ENCODE data around the gene LCN6.
"Not testable (repeated sequence)": the region's sequence is repeated elsewhere in the genome, so short reads cannot be mapped to it uniquely, and the experiment has no call there.

Gene LCN6

DNA sequence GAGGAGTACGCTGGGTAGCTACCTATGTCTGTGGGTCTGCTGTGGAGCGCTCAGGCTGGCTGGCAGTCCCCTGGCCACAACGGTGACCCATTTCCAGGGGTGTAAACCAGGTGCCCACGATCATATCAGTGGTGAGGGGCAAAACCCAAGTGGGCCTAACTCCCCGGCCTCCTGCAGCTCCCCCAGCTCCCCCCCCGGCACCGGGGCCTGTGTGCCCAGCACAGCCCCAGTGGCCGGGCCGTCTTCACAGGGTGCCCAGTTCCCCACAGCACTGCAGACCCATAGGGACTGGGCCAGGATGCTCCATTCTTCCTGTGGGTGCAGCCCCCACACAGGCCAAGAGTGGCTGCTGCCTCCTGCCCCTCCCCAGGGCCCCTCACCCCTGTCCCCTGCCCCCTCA lies 10.7 kb upstream of the LCN6 start:
- DNase-seq: no peak

DNA sequence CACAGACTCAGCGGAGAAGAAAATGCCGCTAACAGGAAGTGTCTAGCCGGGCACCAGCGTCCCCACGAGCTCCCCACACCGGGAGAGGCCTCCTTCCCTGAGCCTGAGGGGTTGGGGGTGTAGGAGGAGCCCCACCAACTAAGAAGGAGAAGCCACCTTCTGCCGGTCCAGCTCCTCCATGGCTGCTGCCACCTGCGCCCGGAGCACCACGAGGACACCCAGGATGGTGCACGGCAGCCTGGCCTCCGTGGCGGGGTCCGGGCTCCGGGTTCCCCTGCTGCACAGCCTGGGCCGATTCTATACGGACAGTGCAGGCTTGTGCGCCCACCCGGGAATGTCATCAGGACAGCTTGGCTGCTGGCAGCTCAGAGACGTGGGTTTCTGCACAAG lies 9.4 kb upstream of the LCN6 start:
- no peak for DNase-seq

DNA sequence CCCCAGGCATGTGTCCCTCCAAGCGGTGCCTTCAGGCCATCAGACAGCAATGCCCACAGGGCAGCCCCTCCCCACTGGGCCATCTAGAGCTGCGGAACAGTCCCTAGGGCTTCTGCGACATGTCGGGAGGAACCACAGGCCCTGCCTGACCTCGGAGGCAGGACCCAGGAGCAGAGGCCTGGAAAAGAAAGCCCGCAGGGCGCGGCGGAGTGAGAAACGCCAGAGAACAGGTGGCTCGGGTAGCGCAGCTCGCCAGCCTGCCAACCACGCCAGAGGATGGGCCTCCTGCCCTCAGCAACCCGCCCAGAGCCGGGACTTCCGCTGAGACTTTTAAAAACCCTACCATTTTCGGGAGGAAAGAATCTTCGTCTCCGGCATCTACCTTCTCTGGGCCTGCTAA lies 9.0 kb upstream of the LCN6 start:
- no peak for DNase-seq

DNA sequence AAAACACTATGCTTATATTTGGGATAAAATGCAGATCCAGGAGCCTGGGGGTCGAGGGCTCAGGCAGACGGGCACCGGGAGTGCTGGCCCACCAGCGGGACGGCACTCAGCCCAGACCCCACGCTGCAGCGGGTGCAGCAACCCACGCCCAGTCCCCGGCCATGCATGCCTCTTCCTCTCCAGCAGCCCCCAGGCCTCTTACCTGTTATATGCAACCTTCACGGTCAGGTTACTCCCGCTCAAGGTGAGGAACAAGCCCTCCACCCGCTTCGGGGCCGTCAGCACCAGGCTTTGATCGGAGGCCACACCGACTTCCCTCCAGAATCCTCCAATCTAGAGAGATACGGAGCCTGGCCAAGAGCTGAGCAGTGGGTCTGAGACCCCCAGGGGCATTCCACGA lies 8.5 kb upstream of the LCN6 start:
- DNase-seq: no peak

DNA sequence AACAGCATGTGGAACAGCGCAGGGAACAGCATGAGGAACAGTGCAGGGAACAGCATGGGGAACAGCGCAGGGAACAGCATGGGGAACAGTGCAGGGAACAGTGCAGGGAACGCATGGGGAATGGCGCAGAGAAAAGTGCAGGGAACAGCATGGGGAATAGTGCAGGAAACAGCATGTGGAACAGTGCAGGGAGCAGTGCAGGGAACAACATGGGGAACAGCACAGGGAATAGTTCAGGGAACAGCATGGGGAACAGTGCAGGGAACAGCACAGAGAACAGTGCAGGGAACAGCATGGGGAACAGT lies 7.8 kb upstream of the LCN6 start:
- DNase-seq: no peak

DNA sequence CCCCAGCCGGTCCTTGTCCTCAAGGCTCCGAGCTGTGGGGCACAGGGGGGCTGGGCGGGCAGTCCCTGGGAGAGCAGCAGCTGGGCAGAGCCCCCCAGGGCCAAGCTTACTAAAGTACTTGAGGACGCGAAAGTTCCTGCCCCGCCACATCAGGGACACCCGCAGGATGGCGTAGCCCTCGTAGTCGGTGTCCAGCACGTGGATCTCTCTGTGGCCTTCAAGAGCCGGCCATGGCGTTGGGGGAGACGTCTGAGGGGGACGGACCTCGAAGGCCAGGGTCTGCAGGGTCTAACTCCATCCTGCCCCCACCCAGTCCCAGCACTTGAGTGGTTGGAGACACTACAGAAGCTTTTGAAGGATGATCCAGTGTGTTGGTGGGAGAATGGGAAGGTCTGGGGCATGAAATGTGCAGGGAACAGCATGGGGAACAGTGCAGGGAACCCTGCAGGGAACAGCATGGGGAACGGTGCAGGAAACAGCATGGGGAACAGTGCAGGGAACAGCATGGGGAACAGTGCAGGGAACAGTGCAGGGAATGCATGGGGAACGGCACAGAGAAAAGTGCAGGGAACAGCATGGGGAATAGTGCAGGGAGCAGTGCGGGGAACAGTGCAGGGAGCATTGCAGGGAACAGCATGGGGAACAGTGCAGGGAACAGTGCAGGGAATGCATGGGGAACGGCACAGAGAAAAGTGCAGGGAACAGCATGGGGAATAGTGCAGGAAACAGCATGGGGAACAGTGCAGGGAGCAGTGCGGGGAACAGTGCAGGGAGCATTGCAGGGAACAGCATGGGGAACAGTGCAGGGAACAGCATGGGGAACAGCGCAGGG lies 7.2 kb upstream of the LCN6 start:
- not testable (repeated sequence) for DNase-seq

DNA sequence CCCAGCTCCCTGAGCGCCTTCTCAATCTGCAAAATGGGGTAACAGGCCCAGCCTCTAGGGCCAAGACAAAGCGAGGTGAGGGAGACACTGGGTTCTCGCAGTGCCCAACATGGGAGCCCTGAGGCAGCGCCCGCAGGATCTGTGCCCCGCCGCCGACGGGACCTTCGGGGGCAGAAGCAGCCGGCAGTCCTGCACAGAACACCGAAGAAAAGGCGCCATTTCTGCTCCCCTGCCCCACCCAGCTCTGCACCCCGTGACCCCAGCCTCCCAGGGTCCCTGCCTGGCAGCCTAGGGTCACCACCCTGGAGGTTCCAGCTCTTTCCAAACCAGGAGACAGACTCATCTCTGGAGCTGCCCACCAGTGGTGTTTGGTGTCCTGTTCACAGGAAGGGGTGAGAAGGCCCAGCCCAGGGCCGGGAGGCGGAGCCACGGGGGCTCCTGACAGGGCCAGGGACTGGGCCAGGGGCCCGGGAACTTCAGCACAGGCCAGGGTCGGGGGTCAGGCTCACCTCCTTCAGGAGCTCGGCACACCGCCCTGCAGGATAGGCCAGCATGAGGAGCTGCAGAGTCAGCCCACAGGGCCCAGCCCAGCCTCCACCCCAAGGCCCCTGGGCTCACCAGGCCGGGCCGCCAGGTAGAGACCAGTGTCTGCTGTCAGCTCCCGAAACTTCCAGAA lies 6.4 kb upstream of the LCN6 start:
- DNase-seq: no peak

DNA sequence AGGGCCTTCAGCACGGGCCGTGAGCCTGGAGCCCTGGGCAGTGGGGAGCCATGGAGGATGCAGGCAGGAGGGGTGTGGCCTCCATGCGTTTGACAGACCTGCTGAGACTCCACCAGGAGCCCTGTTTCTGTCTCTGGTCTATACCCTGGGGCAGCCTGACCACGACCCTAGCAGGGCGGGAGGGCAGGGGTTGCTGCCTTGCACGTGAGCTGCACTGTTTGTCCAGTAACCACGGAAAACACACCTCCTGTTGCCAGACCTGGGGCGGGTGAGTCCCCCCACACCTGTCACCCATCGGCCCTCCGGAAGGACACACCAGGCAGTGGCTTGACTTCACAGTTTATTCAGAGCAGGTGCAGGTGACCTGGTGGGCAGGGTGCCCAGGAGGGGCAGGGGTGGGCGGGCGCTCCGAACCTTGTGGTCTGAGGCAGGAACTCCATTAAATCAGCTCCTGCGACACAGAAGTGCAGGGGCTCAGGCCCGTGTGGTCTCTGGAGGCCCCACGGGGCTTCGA lies 5.8 kb upstream of the LCN6 start:
- DNase-seq: no peak

DNA sequence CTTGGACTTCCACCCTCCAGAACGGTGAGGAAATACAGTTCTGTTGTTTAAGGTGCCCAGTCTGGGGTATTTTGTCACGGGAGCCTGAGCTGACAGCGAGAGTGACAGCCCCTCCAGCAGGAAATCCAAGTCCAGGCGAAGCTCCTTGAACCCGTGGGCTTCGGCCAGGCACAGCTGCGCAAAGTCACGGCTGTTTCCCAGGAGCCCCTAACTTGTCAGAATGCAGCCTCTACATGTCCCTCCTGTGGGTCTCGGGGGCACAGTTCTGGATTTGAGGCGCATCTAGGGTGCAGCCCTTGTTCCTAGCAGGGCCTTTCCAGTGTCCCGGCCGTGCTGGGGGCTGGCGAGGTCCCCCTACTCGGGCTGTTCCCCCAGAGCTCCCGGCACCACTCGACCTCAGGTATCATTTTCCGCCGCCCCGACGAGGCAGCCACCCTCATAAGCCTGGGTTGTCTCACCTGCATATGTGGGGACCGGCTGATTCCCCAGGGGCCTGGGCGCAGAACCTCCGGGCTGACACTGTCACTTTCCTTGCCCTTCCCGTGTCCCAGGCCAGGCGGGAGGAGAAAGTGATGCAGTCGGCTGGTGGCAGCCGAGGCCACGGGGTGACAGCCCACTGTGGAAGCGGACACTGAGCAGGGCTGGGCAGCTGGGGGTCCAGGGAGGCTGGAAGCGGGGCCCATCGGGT lies 5.2 kb upstream of the LCN6 start:
- DNase-seq: no peak

DNA sequence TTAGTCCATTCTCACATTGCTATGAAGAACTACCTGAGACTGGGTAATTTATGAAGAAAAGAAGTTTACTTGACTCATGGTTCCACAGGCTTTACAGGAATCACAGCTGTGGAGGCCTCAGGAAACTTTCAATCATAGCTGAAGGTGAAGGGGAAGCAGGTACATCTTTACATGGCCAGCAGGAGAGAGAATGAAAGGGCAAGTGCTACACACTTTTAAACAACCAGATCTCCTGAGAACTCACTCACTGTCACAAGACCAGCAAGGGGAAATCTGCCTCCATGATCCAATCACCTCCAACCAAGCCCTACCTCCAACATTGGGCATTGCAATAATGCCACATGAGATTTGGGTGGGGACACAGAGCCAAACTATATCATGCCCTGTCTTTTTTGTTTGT lies 3.5 kb upstream of the LCN6 start:
- DNase-seq: no peak

DNA sequence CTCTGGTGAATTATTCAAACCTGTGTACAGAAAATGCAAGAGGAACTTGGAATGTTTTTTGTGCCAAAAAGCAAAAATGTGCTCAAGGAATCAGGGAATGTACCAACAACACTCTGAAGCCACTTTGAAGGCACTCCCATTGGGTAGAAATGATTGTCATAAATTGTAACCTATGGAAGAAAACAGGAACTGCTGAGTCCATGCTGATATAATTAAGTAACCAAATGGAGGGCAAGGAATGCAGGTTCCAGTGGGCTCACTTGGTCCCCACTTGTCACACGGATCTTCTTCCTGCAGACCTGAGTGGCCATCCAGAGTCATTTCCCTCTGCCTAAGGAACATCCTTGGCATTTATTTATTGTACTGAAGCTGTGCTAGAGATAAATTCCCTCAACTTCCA lies 2.9 kb upstream of the LCN6 start:
- DNase-seq: no peak

DNA sequence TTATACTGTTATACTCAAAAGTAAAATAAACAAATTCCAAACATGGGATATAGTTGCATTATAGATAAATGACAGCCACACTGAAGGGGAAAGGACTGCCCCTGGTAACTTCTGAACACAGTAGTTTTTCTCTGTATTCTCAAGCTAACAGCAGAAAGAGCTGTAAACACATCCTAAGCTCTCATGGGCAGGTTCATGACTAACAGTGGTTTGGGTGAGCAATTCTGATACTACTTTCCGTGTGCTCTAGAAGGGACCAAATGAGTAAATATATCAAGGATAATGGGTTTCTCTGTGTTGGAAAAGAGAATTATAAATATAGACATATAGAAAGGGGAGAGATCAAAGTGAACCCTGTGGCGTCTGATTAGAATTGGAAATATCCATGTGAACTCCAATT lies 2.2 kb upstream of the LCN6 start:
- peak; percentile 76 for DNase-seq

DNA sequence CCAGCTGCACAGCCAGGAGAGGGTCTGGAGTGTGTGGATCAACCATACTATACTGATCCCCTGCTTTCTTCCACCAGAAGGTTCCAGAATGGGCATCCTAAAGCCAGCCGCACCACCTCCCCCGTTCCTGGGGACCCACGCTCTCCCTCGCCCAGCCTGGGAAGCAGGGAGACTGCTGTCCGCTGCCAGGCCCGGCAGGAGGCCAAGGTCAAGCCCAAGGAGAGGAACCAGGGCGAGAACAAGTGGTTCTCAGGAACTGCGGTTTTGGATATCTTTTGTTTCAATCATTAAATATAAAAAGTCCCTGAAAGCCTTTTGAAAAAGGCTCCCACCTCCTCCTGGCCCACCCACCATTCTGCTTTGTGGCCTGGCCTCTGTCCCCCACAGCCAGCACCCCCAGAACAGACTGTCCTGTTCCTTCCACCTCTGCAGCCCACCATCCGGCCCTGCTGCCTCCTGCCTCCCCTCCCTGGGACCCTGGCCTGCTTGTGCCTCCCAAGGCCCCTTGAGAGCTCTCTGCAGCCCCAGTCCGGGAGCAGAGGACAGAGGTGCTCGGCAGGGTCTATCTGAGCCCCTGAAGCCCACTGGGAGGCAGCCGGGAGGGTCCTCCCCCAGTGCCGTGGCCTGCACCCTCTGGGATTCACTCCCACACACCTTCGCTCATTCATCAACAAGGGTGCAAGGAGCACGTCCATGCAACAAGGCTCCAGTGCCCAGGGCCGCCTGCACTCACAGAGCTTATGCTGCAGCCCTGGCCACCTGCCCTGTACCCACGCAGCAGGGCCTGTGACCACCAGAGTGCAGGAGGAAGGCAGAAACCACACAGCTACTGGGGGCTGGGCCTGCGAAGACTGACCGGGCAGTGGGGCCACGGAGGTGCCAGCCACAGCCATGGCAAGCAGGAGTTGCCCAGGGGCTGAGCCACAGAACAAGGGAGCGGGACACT lies 614 bp upstream of the LCN6 start:
- DNase-seq: no peak

DNA sequence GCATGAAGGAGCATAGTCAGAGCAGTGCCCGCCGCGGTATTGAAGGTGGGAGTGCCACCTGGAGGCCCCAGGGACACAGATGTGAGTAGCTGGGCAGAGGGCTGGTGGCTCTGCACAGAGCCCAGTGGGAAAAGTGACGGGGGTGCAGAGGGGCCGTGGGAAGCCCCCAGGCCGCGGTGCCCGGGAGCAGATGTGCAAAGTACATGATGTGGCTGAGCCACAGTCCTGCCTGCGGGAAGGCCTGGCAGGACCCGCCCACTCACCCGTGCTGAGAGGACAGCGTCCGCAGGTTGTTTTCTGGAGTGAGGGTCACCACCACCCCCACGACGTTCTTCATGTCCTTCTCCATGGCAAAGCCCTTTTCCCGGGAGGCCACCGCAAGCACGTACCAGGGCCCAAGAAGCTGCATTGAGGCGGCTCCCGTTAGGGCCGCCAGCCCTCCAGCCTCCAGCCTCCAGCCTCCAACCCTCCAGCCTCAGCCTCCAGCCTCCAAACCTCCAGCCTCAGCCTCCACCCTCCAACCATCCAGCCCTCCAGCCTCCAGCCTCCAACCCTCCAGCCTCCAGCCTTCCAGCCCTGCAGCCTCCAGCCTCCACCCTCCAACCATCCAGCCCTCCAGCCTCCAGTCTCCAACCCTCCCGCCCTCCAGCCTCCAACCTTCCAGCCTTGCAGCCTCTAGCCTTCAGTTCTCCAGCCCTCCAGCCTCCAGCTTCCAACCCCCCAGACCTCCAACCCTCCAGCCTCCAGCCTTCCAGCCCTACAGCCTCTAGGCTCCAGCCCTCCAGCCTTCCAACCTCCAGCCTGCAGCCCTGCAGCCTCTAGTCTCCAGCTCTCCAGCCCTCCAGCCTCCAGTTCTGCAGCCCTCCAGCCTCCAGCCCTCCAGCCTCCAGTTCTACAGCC lies 914 bp downstream of the LCN6 start:
- DNase-seq: no peak

DNA sequence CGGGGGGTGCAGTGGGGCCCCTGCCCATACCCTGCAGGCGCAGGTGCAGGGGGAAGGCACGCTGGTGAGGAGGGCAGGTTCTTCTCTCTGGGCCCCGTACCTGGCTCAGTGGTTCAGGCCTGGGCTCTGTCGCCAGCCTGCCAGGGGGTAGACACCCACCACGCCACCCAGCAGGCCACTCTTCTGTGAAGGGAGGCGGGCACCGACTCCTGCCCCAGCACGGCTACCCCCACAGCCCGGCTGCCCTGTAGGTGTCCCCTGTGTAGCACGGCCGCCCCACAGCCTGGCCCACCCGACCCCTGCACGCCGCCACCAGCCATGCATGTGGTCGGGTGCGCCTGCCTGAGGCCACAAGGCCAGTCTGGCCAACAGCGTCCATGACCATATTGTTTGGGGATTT lies 1.7 kb downstream of the LCN6 start:
- DNase-seq: no peak

DNA sequence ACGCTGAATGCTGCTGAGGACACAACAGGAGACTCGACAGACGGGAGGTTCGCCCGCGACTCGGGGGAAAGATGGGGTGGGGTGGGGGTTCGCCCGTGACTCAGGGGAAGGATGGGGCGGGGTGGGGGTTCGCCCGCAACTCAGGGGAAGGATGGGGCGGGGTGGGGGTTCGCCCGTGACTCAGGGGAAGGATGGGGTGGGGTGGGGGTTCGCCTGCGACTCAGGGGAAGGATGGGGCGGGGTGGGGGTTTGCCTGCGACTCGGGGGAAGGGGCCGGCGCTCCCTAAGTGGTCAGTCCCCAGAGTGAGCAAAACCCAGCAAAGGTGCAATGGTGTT lies 2.2 kb downstream of the LCN6 start:
- no peak for DNase-seq

DNA sequence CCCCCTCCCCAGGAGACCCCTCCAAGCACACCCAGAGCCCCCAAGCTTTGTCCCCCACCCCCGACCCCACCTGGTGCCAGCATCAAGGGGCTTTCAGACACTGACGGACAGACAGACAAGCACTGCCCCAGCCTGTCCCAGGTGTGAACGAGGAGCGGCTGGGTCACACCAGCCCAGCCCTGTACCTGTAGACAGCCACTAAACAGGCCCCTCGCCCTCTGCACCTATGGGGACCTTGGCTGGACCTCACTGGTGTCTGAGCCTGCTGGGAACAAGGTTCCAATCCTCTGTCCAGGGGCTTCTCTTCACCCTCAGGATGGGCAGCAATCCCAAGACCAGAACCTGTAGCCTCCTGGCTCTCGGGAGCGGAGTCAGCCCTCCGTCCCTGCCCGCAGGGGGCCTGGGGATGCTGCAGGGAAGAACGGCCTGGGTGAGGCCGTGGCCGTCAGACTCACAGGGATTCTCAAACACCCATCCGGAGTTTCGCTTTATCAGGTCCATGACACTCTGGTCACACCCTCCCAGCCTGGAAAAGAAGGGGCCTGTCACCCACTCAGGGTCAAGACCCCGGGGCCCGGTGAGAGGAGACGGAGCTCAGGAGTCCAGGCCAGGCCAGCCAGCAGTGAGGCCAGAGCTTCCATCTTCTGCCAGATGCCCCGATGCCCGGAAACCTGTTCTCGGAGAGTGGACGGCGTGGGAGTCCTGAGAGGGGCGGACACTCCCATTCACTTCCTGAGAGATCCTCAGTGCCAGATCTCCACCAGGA lies 2.8 kb downstream of the LCN6 start:
- no peak for DNase-seq

DNA sequence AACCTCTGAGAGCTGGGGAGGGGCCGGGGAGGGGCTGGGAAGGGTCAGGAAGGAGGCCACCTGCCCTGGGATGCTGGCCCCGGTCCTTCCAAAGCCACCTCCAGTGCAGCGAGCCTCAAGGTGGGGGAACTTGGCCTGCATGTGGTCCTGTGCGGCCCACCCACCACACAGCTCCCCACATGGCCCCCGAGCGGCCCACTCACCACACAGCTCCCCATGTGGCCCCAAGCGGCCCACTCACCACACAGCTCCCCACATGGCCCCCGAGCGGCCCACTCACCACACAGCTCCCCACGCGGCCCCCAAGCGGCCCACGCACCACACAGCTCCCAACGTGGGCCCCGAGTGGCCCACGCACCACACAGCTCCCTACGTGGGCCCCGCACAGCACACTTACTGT lies 3.6 kb downstream of the LCN6 start:
- no peak for DNase-seq

DNA sequence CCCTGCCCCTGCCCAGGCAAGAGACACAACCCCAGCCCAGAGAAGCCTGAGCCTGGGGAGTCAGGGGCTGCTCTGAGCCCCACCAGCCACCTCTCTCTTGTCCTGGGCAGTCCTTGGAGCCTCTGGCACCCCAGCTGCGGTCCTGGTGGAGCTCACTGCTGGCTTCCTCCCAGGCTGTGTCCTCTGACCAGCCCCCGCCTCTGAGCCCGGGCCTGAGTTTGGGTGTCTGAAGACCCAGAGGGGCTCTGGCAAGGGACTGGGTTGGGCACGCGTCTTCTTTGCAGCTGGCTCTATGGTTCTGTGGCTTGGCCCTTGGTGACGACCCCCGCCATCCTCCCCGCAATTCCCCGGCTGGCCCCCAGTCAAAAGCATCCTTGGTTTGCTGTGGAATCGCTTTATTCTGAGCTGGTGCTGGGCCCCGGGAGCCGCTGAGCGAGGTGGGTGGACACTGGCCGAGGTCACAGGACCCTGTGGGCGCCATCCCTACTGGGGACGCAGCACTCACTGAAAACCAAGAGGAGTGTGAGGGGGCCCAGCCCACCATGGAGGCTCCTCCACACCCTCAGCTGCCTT lies 4.6 kb downstream of the LCN6 start:
- no peak for DNase-seq

DNA sequence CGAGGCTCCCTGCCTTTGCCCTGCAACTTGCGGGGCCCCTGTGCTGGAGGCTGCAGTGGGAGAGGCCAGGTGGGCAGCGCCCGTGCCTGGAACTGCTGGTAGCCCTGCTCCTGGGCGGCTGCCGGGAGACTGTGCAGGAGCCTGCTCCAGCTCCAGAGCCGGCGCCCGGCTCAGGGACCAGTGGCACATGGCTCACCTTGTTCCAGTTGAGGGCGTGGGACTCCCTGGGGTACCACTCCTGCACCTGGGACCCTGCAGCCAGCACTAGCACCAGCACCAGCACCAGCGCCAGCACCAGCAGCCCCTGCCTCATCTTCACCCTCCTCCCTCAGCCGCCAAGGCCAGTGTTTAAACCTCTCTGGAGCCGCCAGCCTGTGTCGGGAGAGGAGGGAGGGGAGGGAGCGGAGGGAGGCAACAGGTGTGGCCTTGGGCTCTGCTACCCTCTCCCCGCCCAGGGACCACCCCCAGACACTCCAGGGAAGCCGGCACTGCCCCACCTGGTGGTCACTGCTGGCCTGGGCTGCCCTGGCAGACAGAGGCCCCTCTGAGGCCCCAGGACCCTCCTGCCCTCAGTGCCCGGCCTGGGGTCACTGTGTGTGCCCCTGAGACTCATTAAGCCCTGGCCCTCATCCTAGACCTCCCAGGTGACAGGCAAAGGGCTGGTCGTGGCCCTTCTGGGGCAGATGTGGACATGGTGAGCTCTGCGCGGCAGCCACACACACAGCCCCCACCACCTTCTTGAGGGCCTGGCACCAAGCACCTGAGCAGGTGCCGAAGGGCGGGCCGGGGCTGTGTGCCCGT lies 5.5 kb downstream of the LCN6 start, which contains the start of gene LCN10:
LCN10 (minus strand) TSS at position 350 of the 801 bp plus-strand sequence; CDS start at position 313, 37 bp downstream.
- no peak for DNase-seq
